Nucleus accumbens (tissue), 56 donors: ENCODE results near the gene SERTAD2.
A peak's percentile ranks its signal among the peaks of the same experiment; 100 is the strongest.

Experiments used
- DNase-seq, 56 donors: peaks; one replicate each; lab custom pipeline; 2025; lab: John Stamatoyannopoulos, UW

Gene SERTAD2

DNA sequence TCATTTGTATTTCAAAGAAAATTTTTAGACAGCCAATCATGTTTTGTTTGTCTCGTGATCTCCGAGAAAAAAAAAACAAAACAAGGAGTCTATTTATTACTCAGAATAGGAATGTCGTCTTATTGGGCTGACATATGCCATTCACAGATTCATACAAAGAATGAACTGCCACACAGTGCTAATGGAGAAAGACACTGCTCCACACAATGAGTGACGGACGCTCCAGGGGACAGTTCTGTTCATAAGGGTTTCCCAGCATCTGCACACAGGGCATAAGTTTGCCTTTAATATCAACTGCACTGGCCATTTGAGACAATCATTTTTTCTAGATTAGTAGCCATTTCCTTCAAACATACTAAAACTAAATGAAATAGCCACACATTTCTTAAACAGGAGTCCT is 3.4 kb downstream of the SERTAD2 start:
- DNase-seq, result peak in 1 of 56 donors; percentile 29

DNA sequence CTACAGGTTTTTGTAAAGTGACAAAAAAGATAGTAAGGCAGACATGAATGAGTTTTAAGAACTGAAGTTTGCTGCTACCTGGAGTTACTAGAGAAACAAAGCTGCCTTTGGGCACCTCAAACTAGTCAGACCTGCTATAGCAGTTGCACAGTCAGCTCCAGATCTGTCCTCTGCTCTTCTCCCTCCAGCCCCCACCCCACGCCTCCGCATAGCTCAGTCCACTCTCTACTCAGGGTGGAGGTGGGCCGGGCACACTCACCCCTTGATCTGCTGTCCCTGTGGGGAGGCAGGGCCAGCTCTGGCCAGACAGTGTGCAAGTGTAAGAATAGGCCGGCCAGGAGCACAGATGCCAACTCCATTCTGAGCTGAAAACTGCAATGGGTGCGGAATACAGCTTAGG is 4.1 kb downstream of the SERTAD2 start:
- peak in 3 of 56 donors; percentile 12 to 23 (median 13) for DNase-seq

GRCh38 chr2:64649013-64649484 is 4.7 kb downstream of the SERTAD2 start:
- no peak for DNase-seq

DNA sequence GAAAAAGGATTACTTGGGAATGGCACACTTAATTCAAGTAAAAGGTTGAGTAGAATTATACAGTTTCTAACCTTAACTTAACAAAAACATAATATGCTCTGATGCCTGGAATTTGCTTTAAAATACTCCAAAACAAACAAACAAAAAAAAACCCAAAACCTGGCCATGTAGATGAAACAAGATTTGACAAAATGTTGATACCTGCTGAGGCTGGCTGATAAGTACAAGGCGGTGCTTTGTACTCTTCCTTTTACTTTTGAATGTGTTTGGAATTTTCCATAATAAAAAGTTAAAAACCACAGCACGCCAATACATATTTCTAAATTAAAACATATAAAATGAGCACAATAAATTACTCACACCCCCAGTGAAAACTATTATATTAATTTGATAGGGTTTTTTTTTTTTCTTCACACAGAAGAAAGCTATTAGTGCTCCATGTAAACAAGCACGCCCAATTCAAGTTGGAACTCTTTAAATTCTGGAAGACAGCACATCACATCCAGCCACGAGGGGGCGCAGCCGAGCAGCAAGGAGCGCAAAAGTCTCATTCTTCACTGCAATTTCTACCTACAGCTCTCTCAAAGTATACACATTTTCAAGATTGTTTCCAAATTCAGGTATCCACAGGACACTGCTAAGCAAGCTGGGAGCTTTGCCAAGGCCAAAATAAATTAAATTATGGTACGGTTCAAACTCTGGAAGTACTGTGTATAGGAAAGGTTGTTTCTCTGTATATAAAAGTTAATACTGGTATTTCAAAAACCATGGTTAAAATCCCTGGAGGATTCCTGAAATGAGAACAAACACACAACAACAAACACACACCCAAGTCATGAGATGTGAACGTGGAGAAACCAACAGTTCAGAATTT is 7.5 kb downstream of the SERTAD2 start:
- peak in 50 of 56 donors; percentile 23 to 93 (median 74) for DNase-seq

GRCh38 chr2:64644458-64645382 is 9.0 kb downstream of the SERTAD2 start:
- peak in 35 of 56 donors; percentile 15 to 66 (median 41) for DNase-seq

GRCh38 chr2:64643838-64644457 is 9.8 kb downstream of the SERTAD2 start:
- peak in 1 of 56 donors; percentile 53 for DNase-seq

GRCh38 chr2:64641599-64641998 is 12.1 kb downstream of the SERTAD2 start:
- DNase-seq, result no peak

- no peak for DNase-seq
These were observed 13.3 kb downstream of the SERTAD2 start for GRCh38 chr2:64640153-64641044.

DNA sequence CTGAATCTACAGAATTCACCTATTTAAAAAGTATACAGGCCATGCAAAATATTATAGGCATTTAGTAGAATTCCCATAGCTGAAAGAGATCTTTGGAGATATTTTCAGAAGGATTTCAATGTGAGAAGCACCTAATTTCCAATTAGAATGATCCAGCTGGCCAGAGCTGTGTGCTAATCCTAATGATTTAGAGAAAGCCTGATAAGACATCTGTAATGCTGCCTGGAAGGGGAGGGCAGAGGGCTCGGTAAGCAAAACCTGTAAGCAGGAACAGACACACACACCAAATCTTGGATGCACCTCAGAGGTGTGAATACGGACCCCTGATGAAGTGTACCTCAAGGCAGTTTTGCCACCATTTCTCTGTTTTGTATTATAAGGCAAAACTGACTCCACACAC is 14.0 kb downstream of the SERTAD2 start:
- no peak for DNase-seq

DNA sequence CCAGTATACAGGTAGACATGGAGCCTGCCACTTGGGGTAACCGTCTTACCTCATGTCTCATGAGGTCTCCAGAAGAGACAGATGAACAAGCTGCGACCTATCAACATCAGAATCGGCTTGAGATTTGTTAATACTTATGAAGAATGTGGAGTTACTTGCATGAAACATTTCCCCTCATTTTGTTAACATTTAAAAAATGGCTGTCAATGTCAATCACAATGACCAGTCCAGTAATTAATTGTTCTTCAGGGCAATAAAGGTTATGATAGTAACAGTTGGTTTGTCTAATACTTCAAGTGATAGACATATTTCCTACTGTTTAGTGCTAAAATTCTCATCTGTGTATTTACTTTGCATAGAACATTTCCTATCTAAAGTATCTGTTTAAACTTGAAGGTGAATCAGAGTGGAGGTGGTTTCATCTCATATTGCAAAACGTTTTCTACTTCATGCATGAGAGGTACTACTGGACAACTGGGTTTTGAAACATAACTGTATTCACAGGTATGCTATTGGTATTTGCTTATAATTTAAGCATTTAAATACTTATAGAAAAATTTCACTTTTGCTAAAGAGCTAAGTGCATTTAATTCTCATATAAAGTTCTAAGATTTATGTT is 15.1 kb downstream of the SERTAD2 start:
- DNase-seq, result no peak

DNA sequence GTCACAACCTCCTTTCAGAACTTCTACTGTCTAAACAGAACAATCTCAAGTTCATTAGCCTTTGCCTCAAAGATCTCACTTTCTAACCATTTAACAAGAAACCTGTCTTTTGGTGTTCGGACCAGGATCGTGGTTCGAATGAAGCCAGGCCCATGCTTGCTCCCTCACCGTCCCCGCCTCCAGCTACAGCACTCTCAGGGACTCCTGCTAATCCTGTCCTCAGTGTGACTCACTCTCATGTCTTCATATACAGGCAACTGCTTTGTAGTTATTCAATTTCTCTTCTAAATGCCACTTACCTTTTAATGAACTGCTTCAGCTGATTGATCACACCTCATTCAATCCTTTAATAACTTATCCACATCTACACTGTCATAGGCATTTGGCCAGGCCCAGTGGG is 15.8 kb downstream of the SERTAD2 start:
- DNase-seq, result no peak

GRCh38 chr2:64637000-64637635 is 16.6 kb downstream of the SERTAD2 start:
- DNase-seq, result no peak

GRCh38 chr2:64635976-64636911 is 17.5 kb downstream of the SERTAD2 start:
- DNase-seq, result no peak

GRCh38 chr2:64634345-64635267 is 19.1 kb downstream of the SERTAD2 start:
- no peak for DNase-seq

- DNase-seq, result no peak
These were observed 20.6 kb downstream of the SERTAD2 start for GRCh38 chr2:64632835-64633819.
